Ascending aorta (tissue), 2 donors: ENCODE results near the gene ATP1B1. TPM values are rescaled to one million over a fixed set of nuclear protein-coding genes. Genes with fewer than 3 reads are reported as not detected.

Source experiments
- DNase-seq, 2 donors: peaks; one replicate each; pipeline ENCODE4 v3.0.0-alpha.2; 2019; ENCODE audit warnings: low spot score in 2 of 2
- H3K27ac ChIP-seq, 2 donors: fragments of 200-600 bp; sonication (generic); one replicate each; pipeline ENCODE4 v1.5.1; 2016 to 2017; ENCODE audit warnings: mild to moderate bottlenecking in 1 of 2
- H3K27me3 ChIP-seq: fragments of 200-600 bp; sonication (generic); one replicate; pipeline ENCODE4 v1.5.1; 2017
- H3K36me3 ChIP-seq, 2 donors: fragments of 200-600 bp; sonication (generic); one replicate each; pipeline ENCODE4 v1.5.1; 2016
- H3K4me1 ChIP-seq, 2 donors: fragments of 200-600 bp; sonication (generic); one replicate each; pipeline ENCODE4 v1.5.1; 2016 to 2017; ENCODE audit warnings: mild to moderate bottlenecking in 1 of 2
- H3K4me3 ChIP-seq, 2 donors: fragments of 200-600 bp; sonication (generic); one replicate each; pipeline ENCODE4 v1.5.1; 2016 to 2017; ENCODE audit warnings: mild to moderate bottlenecking in 1 of 2
- H3K9me3 ChIP-seq, 2 donors: fragments of 200-600 bp; sonication (generic); one replicate each; pipeline ENCODE4 v1.5.1; 2016
- CTCF ChIP-seq, 3 experiments: fragments of 200-600 bp in 2 of 3; fragments of 450-650 bp in 1 of 3; sonication (generic) in 2 of 3; IDR thresholded peaks; one replicate each; pipeline ENCODE4 v1.5.1; 2016 to 2019; ENCODE audit warnings: antibody characterized with exemption in 3 of 3, mild to moderate bottlenecking in 1 of 3, moderate library complexity in 1 of 3
- intact Hi-C: fragments of 100-400 bp; cut with DNase I; formaldehyde crosslinking; loops from one replicate; pipeline ENCODE4 v1.15.1; 2023
- total RNA-seq: library from RNA; depleted of rRNA; stranded (reverse); fragments of >200 nt; gene quantifications from one replicate; pipeline ENCODE4 v1.1.0, GENCODE V29; 2016

ATP1B1 gene
- total RNA-seq, 1 donor from 2014 or later: 3.5 TPM

GRCh38 chr1:169129109-169129784 is 22.8 kb downstream of the ATP1B1 start:
- Histone ChIP-seq H3K36me3 (peaks cover 0 to 12% of the 10 kb centered on the region in 2 donors), H3K4me3 (no peak overlapping the region), H3K27ac (no peak overlapping the region), H3K9me3 (no peaks in the 10 kb centered on the region), H3K4me1 (peaks cover 0 to 3% of the 10 kb centered on the region in 2 donors), H3K27me3 (no peaks in the 10 kb centered on the region)
- DNase-seq: no peak
- TF ChIP-seq CTCF (IDR thresholded peaks at IDR 0.05): no peak
- intact Hi-C loops: no loop called here

- Histone ChIP-seq H3K36me3 (peaks cover 0 to 12% of the 10 kb centered on the region in 2 donors), H3K27me3 (no peaks in the 10 kb centered on the region), H3K27ac (no peak overlapping the region), H3K9me3 (no peaks in the 10 kb centered on the region), H3K4me1 (peaks cover 0 to 3% of the 10 kb centered on the region in 2 donors), H3K4me3 (no peak overlapping the region)
- no peak for DNase-seq
- TF ChIP-seq CTCF (IDR thresholded peaks at IDR 0.05): no peak
- intact Hi-C loops: no loop called here
These were observed 24.2 kb downstream of the ATP1B1 start for GRCh38 chr1:169130683-169131082.

GRCh38 chr1:169132512-169133227 is 26.2 kb downstream of the ATP1B1 start:
- intact Hi-C loops: no loop called here
- DNase-seq: no peak
- Histone ChIP-seq H3K9me3 (no peaks in the 10 kb centered on the region), H3K27me3 (no peaks in the 10 kb centered on the region), H3K27ac (no peak overlapping the region), H3K4me3 (no peak overlapping the region), H3K36me3 (peaks cover 0 to 10% of the 10 kb centered on the region in 2 donors), H3K4me1 (peaks cover 0 to 3% of the 10 kb centered on the region in 2 donors)
- TF ChIP-seq CTCF (IDR thresholded peaks at IDR 0.05): no peak

GRCh38 chr1:169133228-169133576 is 26.7 kb downstream of the ATP1B1 start:
- Histone ChIP-seq H3K4me1 (peaks cover 0 to 3% of the 10 kb centered on the region in 2 donors), H3K36me3 (peaks cover 0 to 10% of the 10 kb centered on the region in 2 donors), H3K9me3 (no peaks in the 10 kb centered on the region), H3K27me3 (no peaks in the 10 kb centered on the region), H3K4me3 (no peak overlapping the region), H3K27ac (no peak overlapping the region)
- intact Hi-C loops: no loop called here
- no peak for TF ChIP-seq CTCF (IDR thresholded peaks at IDR 0.05)
- DNase-seq: no peak

GRCh38 chr1:169133801-169134502 is 27.5 kb downstream of the ATP1B1 start:
- H3K27me3 ChIP-seq: no peaks in the 10 kb centered on the region
- peak in 1 of 3 experiments; percentile 32 for TF ChIP-seq CTCF (IDR thresholded peaks at IDR 0.05)
- H3K4me3 ChIP-seq: no peak overlapping the region
- H3K36me3 ChIP-seq: peaks cover 0 to 10% of the 10 kb centered on the region in 2 donors
- DNase-seq: no peak
- no peaks in the 10 kb centered on the region for H3K9me3 ChIP-seq
- H3K27ac ChIP-seq: no peak overlapping the region
- intact Hi-C loops: no loop called here
- H3K4me1 ChIP-seq: peaks cover 0 to 3% of the 10 kb centered on the region in 2 donors
